Measurements from ENCODE around the gene APOBEC3F.
"Not testable (repeated sequence)": the region's sequence is repeated elsewhere in the genome, so short reads cannot be mapped to it uniquely, and the experiment has no call there.

The APOBEC3F gene

GRCh38 chr22:39040538-39041296 is at the start of gene APOBEC3F:
Gene APOBEC3F, plus strand, starts transcription at chr22:39040864. Its CDS starts 97 bp downstream, at chr22:39040961.
- DNase-seq (ENCODE audit: low spot score), result not testable (repeated sequence)

DNA sequence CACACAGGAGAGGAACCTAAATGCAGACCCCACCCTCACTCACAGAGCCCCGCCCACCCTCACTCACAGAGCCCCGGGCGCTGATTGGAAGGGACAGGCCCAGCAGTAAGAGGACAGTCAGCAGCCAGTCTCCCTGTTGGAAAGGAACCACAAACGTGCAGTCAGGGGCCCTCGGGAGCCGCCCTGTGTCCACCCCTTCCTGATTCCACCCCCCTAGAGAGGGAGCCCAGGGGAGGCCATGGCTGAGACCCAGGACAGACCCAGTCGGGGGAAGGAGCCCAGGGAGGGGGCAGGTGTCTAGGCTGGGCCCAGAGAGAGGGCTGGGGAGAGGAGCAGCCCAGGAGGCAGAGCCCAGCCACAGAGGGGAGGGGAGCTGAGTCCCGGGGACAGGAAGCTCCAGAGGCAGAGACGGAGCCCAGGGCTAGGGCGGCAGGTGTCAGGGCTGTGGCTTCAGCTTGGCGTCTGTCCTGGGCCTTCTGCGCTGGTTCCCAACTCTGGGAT is 47.7 kb upstream of the APOBEC3F start:
- DNase-seq (ENCODE audit: low spot score), result not testable (repeated sequence)

DNA sequence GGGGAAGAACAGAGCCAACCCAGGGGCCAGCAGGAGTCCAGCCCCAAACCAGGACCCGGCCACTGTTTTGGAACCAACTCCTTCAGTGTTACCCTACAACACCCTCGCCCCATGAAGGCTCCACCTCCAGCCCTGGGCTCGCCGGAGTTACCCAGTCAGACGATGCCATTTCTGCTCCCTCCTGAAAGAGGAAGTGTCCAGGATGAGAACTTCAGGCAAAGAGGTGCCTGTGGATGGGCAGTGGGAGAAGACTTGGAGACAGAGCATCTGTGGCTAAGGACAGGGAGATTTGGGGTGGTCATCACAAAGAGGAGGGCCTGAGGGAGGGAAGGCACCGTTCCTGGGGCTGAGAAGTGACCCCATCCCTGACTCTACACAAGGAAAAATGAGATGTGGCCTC is 44.6 kb upstream of the APOBEC3F start:
- no peak for DNase-seq (ENCODE audit: low spot score)

GRCh38 chr22:38997518-38997917 is 43.1 kb upstream of the APOBEC3F start:
- DNase-seq (ENCODE audit: low spot score), result no peak

DNA sequence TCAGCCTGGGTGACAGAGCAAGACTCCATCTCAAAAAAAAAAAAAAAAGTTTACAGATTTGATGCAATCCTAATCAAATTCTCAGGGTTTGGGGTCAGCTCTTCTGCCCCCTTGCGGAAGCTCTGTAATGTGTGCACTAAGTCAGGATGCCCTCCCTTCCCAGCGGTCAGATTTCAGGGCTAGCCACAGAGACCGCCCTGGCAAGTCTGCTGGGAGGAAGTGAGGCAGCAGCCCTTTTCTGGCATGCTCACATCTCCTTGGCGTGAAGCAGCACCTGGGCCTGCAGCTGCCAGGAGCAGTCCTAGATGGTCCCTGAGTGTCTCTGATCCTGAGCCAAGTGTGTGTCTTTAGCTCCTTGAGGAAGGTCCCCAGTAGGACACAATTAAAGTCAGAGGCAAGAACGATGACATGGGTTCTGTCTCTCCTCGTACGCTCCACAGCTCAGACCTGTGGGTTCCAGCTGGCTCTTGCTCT is 37.5 kb upstream of the APOBEC3F start:
- DNase-seq (ENCODE audit: low spot score), result peak; percentile 88

DNA sequence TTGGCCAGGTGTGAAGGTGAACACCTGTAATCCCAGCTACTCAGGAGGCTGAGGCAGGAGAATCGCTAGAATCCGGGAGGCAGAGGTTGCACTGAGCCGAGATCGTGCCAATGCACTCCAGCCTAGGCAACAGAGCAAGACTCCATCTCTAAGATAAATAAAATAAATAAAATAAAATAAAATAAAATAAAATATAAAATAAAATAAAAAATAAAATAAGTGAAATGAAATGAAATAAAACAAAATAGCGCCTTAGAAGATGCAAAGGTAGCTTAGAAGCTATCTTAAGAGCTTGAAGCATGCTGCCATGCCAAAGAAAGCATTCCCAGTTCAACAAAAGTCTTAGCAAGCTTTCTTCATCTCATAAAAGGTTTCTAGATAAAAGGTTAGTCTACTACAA is 33.5 kb upstream of the APOBEC3F start:
- no peak for DNase-seq (ENCODE audit: low spot score)

DNA sequence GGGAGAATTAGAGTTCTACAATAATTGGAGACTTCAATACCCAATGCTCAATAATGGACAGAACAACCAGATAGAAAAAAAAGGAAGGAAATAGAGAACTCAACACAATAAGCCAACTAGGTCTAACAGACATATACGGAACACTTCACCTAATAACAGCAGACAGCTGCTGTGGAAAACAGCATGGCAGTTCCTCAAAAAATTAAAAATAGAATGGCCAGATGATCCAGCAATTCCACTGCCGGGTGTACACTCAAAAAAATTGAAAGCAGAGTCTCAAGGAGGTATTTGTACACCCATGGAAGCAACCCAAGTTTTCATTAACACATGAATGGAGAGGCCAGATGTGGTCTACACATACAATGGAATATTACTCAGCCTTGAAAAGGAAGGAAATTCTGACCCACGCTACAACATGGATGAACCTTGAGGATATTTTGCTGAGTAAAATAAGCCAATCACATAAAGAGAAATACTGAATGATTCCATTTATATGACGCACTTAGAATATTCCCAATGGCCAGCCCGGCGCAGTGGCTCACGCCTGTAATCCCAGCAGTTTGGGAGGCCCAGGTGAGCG is 32.3 kb upstream of the APOBEC3F start:
- DNase-seq (ENCODE audit: low spot score), result not testable (repeated sequence)

GRCh38 chr22:39010946-39011345 is 29.7 kb upstream of the APOBEC3F start:
- DNase-seq (ENCODE audit: low spot score), result no peak

DNA sequence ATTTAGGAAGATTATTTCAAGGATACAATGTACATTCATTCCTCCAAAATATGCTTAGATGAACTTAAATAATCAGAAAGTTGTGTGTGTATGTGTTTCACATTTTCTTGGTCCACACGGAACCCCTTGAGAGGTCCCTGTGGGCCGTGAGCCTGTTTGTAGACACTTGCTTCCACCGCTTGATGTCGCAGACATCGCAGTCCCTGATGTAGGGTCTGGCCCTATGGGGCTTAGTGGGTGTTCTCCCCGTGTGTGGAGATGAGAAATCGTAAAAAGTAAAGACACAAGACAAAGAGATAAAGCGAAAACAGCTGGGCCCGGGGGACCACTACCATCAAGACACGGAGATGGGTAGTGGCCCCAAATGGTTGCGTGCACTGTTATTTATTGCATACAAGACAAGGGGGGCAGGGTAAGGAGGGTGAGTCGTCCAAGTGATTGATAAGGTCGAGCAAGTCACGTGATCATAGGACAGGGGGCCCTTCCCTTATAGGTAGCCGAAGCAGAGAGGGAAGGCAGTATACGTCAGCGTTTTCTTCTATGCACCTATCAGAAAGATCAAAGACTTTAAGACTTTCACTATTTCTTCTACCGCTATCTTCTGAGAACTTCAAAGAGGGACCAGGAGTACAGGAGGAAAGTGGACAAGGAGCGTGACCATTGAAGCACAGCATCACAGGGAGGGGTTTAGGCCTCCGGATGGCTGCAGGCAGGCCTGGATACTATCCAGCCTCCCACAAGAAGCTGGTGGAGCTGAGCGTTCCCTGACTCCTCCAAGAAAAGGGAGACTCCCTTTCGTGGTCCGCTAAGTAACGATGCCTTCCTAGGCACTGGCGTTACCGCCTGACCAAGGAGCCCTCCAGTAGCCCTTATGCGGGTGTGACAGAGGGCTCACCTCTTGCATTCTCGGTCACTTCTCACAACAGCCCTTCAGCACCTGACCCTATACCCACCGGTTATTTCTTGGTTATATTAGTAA is 27.8 kb upstream of the APOBEC3F start:
- no peak for DNase-seq (ENCODE audit: low spot score)

- DNase-seq (ENCODE audit: low spot score), result not testable (repeated sequence)
Observed at GRCh38 chr22:39013561-39013941, 27.1 kb upstream of the APOBEC3F start.

- peak; percentile 89 for DNase-seq (ENCODE audit: low spot score)
Observed at GRCh38 chr22:39013942-39014722, 26.5 kb upstream of the APOBEC3F start, which contains the start of gene APOBEC3C. Gene APOBEC3C, plus strand, starts transcription at chr22:39014257. Its CDS starts 106 bp downstream, at chr22:39014363.

GRCh38 chr22:39014723-39015121 is 25.9 kb upstream of the APOBEC3F start:
- not testable (repeated sequence) for DNase-seq (ENCODE audit: low spot score)

GRCh38 chr22:39016592-39016991 is 24.1 kb upstream of the APOBEC3F start:
- no peak for DNase-seq (ENCODE audit: low spot score)

DNA sequence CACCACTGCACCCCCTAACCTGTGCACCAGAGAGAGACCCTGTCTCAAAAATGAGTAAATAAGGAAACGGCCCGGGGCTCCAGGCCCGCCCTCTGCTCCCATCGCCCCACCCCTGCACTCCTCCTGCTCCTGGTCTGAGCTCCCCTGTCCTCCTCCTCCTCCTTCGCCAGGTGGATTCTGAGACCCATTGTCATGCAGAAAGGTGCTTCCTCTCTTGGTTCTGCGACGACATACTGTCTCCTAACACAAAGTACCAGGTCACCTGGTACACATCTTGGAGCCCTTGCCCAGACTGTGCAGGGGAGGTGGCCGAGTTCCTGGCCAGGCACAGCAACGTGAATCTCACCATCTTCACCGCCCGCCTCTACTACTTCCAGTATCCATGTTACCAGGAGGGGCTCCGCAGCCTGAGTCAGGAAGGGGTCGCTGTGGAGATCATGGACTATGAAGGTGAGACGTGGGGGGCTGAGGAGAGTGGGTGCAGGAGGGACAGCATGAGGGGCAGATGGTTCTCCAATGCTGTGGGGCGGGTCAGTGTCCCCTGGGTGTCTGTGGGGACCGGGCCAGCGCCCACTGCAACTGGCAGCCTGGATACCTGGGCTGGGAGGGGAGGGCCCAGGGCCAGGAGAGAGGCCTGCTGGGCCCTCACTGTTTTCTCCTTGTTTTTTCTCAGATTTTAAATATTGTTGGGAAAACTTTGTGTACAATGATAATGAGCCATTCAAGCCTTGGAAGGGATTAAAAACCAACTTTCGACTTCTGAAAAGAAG is 22.9 kb upstream of the APOBEC3F start:
- DNase-seq (ENCODE audit: low spot score), result no peak

GRCh38 chr22:39020021-39020651 is 20.5 kb upstream of the APOBEC3F start:
- not testable (repeated sequence) for DNase-seq (ENCODE audit: low spot score)

- DNase-seq (ENCODE audit: low spot score), result no peak
Observed at GRCh38 chr22:39021552-39022250, 19.0 kb upstream of the APOBEC3F start.

- DNase-seq (ENCODE audit: low spot score), result no peak
Observed at GRCh38 chr22:39024519-39025308, 15.9 kb upstream of the APOBEC3F start.

DNA sequence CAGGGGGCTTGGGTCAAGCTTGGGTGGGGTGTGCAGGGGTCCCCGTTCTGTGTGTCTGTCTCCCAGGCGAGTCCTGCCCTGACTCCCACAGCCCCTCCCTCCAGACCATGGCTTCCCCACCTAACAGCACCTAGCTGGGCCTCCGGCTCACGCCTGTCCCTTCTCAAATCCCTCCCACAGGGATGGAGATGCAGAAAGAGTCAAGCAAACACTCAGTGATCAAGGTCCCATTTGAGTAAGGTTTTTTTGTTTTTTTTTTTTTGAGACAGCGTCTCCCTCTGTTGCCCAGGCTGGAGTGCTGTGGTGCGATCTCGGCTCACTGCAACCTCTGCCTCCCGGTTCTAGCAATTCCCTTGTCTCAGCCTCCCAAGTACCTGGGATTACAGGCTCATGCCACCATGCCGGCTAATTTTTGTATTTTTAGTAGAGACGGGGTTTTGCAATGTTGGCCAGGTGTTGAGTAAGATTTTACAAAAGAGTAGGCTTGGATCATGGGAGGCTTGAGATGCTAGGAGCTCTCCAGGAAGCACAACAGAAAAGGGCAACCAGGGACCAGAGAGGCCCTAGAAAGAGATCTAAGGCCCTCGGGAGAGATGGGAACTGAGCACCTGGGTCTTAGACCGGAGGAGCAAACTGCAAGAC is 14.0 kb upstream of the APOBEC3F start:
- DNase-seq (ENCODE audit: low spot score), result no peak
